Measurements from ENCODE around the gene PTCD2.

The PTCD2 gene

DNA sequence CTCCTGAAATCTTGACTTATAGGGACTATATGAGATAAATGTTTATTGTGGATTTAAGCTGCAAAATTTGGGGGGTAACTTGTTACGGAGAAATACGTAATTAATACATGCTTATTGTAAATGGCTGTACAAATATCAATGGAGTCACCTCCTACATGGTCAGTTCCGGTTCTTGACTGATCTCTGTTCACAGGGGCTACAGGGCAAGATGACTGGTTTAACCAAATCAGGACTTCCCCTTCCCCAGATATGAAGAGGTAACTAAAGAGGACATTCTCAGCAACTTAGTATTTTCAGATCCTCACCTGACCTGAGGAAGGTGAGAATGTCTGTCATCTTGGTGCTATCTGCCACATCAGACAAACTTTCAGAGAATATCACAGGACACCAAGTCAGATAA is 54.7 kb downstream of the PTCD2 start:
- Mint-ChIP-seq H3K9me3 (ENCODE audit: low read depth) (no peaks in the 10 kb centered on the region), H3K36me3 (peaks cover 10% of the 10 kb centered on the region), H3K4me3 (no peak overlapping the region), H3K27ac (no peak overlapping the region), H3K27me3 (peaks cover 6% of the 10 kb centered on the region), H3K4me1 (ENCODE audit: low read depth) (no peaks in the 10 kb centered on the region)

DNA sequence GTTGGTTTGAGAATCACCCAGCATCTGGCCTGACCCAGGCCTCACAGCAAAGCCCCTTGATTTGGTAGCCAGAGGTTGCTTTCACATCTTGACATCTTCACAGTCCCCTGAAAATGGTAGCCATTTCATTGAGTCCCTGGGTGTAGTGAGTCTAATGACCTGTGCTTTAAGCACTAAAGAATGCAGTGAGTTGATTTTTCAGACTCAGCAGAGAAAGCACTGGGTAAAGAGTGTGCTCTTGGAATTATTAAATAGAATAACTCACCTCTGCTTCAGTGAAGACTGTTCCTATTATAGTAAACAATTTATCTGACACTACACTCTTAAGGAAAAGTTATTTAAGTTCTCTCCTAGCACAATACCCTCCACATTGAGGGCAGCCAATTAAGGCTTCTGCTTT is 56.2 kb downstream of the PTCD2 start:
- peaks cover 6% of the 10 kb centered on the region for H3K27me3 Mint-ChIP-seq
- H3K9me3 Mint-ChIP-seq (ENCODE audit: low read depth), result no peaks in the 10 kb centered on the region
- H3K27ac Mint-ChIP-seq, result no peak overlapping the region
- no peaks in the 10 kb centered on the region for H3K4me1 Mint-ChIP-seq (ENCODE audit: low read depth)
- H3K36me3 Mint-ChIP-seq, result peaks cover 5% of the 10 kb centered on the region
- no peak overlapping the region for H3K4me3 Mint-ChIP-seq

DNA sequence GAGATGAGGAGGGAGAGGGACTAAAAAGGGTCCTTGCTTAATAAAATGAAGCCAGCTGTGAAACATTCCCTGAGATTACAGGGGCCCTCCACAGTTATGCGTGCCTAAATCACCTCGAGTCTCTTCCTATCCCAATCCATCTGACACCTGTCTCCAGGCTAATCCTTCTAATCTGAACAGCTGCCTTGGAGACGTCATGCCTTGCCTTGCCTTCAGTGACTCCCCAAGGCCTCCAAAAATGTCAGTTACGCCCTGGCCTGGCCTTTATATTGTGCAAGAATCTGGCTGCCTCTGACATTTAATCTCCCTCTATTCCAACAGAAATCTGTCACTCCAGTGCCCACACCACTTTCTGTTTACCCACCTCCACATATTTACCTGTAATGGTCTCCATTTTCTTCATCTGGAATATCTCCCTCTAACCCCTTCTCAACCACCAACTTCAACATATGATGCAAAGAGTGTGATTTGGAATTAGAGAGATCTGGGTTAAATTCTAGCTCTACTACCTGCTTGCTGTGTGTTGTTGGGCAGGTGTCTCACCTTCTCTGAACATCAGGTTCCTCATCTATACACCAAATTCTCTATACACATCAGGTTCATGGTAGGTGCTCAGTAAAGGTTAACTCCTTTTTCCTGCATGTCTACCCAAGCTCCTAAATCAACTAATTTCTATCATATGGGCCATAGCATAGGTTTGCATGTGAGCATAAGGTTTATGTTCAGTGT is 57.9 kb downstream of the PTCD2 start:
- Mint-ChIP-seq H3K4me1 (ENCODE audit: low read depth) (no peaks in the 10 kb centered on the region), H3K27ac (no peak overlapping the region), H3K27me3 (peaks cover 6% of the 10 kb centered on the region), H3K9me3 (ENCODE audit: low read depth) (no peaks in the 10 kb centered on the region), H3K4me3 (no peak overlapping the region), H3K36me3 (peaks cover 5% of the 10 kb centered on the region)

DNA sequence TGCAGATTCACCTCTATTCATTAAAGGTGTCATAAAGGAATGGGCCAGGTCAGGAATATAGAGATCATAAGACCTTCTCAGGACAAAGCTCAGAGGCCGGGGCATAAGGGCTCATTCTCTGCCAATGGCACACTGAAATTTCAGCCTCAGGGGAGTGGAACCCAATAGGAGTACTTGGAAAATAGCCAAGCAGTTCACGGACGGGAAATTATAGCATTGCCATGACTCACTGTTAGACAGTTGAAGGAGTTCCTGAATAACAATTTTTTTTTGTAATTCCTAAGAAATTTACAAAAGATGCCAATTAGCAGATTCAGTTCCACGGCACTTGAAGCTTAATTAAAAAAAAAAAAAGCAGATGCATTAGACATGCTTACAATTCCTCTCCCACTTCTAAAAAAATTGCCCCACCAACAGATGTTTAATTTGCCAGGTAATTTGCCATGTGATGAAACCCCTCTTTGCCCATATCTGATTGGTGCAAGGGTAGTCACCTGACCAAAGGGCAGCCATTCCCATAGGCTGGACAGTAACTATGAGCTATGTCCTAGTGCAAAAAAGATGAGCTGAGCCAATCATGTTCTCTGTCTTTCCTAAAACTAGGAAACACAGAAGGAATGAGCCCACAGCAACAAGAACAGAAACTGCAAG is 58.6 kb downstream of the PTCD2 start:
- peaks cover 6% of the 10 kb centered on the region for H3K27me3 Mint-ChIP-seq
- no peak overlapping the region for H3K27ac Mint-ChIP-seq
- no peaks in the 10 kb centered on the region for H3K4me1 Mint-ChIP-seq (ENCODE audit: low read depth)
- H3K9me3 Mint-ChIP-seq (ENCODE audit: low read depth), result no peaks in the 10 kb centered on the region
- no peak overlapping the region for H3K4me3 Mint-ChIP-seq
- H3K36me3 Mint-ChIP-seq, result peaks cover 3% of the 10 kb centered on the region

DNA sequence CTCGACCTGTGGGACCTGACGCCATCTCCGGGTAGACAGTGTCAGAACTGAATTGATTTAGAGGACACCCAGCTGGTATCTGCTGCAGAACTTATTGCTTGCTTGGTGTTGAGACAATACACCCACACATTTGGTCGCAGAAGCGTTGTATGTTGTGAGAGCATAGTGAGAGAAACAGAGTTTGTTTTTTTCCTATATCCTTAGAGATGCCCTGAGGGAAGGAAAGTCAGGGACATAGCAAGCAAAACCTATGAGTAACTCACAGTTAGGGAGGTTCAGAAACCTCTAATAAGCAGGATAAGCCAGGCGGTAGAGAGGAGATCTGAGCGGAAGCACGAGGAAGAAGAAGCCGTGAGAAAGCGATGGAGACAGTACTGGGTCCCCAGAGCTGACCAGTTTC is 59.8 kb downstream of the PTCD2 start:
- Mint-ChIP-seq H3K4me3 (no peak overlapping the region), H3K4me1 (ENCODE audit: low read depth) (no peaks in the 10 kb centered on the region), H3K27ac (no peak overlapping the region), H3K9me3 (ENCODE audit: low read depth) (no peaks in the 10 kb centered on the region), H3K27me3 (peaks cover 6% of the 10 kb centered on the region), H3K36me3 (no peaks in the 10 kb centered on the region)

DNA sequence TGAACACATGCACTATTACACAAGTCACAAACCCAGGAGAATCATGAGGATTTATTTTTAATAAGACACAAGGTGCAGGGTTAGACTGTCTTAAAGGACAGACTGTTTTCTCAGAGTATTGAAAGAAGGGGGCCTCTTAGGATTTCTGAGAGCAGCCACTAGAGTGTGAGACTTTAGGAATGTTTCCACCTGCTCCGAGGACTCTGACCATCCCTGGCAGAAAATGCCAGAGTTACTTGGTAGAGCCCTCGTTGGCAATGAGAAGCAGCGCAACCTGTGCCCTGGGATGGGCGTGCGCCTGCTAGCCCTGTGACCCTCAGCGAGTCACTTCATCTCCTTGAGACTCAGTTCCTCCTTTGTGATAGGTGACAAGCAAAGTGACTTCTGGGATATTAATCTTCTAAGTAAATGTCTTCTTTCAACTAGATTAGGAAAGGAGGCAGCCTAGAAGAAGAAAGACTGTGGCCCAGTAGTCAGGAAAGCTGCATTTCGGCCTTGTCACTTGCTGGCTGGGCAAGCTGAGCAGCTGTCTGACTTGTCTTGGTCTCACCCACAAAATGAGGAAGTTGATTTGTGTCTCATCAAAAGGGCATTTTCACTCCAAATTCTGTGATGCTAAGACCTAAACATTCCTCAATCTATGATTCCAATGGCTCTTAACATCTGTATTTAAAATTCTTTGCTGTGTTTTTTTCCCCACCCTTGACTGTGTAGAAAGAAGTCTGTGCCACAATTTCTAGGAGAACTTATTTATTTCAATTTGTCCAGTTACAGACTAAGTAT is 60.5 kb downstream of the PTCD2 start:
- no peaks in the 10 kb centered on the region for H3K9me3 Mint-ChIP-seq (ENCODE audit: low read depth)
- H3K36me3 Mint-ChIP-seq, result no peaks in the 10 kb centered on the region
- peaks cover 6% of the 10 kb centered on the region for H3K27me3 Mint-ChIP-seq
- no peak overlapping the region for H3K4me3 Mint-ChIP-seq
- H3K4me1 Mint-ChIP-seq (ENCODE audit: low read depth), result no peaks in the 10 kb centered on the region
- no peak overlapping the region for H3K27ac Mint-ChIP-seq

DNA sequence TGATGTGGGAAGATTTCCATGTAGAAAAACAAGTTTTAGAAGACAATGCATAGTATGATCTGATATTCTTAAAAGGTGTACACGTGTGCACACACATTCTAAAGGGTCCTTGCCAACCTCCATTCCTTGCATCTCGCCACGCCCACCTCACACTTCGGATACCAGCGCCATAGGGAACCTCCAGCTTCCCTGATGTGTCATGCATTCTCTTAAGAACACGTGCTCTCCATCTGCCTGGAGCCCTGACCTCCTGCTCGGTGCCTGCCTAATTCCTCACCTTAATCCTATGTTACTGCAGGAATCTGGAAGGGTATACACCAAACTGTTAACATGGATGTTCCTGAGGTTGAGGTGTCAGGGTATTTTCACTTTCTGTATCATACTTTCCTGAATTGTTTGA is 63.1 kb downstream of the PTCD2 start:
- Mint-ChIP-seq H3K4me3 (no peak overlapping the region), H3K27me3 (peaks cover under 1% of the 10 kb centered on the region), H3K4me1 (ENCODE audit: low read depth) (no peaks in the 10 kb centered on the region), H3K36me3 (no peaks in the 10 kb centered on the region), H3K9me3 (ENCODE audit: low read depth) (no peaks in the 10 kb centered on the region), H3K27ac (no peak overlapping the region)

DNA sequence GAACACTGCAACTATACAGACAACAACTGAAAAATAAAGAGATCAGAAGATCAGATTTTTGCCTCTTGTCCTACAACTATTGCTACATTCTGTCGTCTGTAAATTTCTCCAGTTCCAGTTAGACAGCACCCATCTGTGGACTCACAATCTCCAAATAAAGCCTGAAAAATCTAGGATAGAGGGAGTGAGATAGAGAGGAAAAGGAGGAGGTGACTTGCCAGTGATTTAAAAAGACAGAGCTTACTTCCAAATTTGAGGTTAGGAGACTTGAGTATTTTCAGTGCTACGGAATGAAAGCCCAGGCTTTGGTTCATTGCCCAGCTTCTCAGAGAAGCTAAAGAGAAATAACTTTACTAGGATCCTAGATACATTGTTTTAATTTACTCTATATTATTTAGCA is 63.6 kb downstream of the PTCD2 start:
- no peaks in the 10 kb centered on the region for H3K9me3 Mint-ChIP-seq (ENCODE audit: low read depth)
- no peaks in the 10 kb centered on the region for H3K36me3 Mint-ChIP-seq
- H3K27ac Mint-ChIP-seq, result no peak overlapping the region
- no peak overlapping the region for H3K4me3 Mint-ChIP-seq
- H3K4me1 Mint-ChIP-seq (ENCODE audit: low read depth), result no peaks in the 10 kb centered on the region
- H3K27me3 Mint-ChIP-seq, result peaks cover 1% of the 10 kb centered on the region

DNA sequence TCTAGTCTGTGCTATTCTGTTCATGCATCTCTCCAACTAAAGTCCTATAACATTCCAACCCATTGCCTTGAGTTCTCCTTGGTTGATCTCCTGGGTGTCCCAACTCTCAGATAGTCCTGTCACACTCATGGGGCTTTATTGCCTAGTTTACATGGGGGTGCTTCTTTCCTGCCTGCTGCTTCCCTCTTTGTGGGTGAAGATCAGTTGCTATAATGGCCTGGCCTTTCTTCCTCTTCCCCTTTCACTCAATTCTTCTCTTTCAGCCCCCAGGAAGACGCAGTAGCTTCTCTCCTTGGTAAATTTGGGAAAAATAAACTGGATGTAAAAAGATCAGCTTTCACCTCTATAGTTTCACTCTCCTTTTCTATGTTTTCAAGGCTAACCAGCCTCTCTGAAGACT is 66.5 kb downstream of the PTCD2 start:
- Mint-ChIP-seq H3K27ac (no peak overlapping the region), H3K4me3 (no peak overlapping the region), H3K36me3 (peaks cover 3% of the 10 kb centered on the region), H3K4me1 (ENCODE audit: low read depth) (no peaks in the 10 kb centered on the region), H3K27me3 (peaks cover 1% of the 10 kb centered on the region), H3K9me3 (ENCODE audit: low read depth) (no peaks in the 10 kb centered on the region)

DNA sequence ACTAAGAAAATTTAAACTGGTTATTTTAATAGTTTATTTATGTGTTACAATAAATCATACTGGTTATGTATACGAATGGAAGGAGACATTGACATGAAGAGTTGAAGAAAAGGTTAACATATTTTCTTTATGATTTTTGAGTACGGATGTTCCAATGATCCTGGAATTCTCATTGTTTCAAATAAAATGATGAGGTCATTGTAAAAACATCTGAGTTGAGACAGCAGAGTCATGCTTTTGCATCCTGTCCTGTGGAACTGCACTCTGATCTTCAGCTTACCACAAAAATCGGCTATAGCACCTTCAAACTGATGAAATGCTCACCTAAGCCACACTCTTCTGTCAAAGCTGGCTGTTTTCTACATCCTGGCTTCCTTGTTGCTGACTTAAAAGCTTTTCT is 67.8 kb downstream of the PTCD2 start:
- Mint-ChIP-seq H3K4me3 (no peak overlapping the region), H3K27ac (no peak overlapping the region)

DNA sequence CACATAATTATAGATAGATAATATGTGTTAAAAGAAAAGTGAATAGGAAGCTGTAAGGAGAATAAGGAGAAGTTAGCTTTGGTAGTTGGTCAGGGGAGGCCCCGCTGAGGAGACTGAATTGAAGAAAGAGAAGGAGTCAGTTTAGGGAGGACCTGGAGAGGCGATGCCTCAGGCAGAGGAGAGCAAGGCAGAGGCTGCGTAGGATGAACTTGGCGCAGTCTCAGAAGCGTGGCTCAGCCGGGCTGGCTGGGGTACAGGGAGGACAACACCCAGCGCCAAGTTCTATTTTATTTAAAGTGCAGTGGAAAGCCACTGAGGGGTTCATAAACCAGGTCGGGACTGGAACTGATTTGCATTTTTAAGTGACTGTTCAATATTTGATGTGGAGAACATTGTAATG is 68.5 kb downstream of the PTCD2 start:
- H3K27ac Mint-ChIP-seq, result no peak overlapping the region
- peaks cover 1% of the 10 kb centered on the region for H3K27me3 Mint-ChIP-seq
- H3K4me1 Mint-ChIP-seq (ENCODE audit: low read depth), result no peaks in the 10 kb centered on the region
- H3K36me3 Mint-ChIP-seq, result peaks cover 3% of the 10 kb centered on the region
- no peaks in the 10 kb centered on the region for H3K9me3 Mint-ChIP-seq (ENCODE audit: low read depth)
- no peak overlapping the region for H3K4me3 Mint-ChIP-seq

More for the DNA sequence above, 67.8 kb downstream of the PTCD2 start:
- H3K27me3 Mint-ChIP-seq, result peaks cover 1% of the 10 kb centered on the region
- no peaks in the 10 kb centered on the region for H3K9me3 Mint-ChIP-seq (ENCODE audit: low read depth)
- no peaks in the 10 kb centered on the region for H3K4me1 Mint-ChIP-seq (ENCODE audit: low read depth)
- peaks cover 3% of the 10 kb centered on the region for H3K36me3 Mint-ChIP-seq

DNA sequence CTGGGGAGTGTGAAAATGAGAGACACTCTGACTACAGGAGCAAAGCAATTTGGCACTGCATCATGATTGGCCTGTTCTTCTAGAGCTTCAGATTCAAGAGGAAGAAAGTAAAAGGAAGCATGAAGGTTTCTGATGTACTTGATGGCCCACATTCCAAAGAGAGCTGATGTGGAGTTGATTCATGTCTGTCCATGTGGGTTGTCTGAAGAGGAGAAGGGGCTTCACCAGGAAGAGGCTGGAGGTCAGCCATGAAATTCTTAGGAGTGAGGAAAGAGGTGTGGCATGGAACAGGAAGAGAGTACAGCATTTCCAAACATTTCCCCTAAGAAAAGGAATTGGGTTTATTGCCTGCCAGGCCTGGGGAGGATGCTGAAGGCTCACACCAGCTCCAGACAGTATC is 70.7 kb downstream of the PTCD2 start:
- Mint-ChIP-seq H3K27me3 (peaks cover 7% of the 10 kb centered on the region), H3K27ac (no peak overlapping the region), H3K36me3 (peaks cover 3% of the 10 kb centered on the region), H3K4me1 (ENCODE audit: low read depth) (no peaks in the 10 kb centered on the region), H3K4me3 (no peak overlapping the region), H3K9me3 (ENCODE audit: low read depth) (no peaks in the 10 kb centered on the region)

DNA sequence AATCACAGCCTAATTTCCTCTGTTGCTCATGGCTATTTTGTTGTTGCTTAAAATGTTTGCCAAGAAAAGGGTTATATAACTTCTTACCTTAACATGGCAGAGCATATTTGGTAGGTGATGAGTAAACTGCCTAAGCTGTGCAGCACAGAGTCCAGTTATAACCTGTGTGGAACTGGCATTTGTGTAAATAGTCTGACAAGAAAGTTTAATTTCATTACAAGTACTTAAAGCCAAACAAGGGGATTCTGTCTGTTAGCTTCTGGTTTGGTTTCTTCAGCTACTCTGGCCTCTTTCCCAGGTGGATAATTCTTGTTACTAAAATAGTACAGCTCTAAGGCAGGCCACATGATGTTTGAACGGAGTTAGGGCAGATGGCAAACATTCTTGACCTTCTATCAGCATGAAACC is 72.2 kb downstream of the PTCD2 start:
- H3K4me1 Mint-ChIP-seq (ENCODE audit: low read depth), result no peaks in the 10 kb centered on the region

DNA sequence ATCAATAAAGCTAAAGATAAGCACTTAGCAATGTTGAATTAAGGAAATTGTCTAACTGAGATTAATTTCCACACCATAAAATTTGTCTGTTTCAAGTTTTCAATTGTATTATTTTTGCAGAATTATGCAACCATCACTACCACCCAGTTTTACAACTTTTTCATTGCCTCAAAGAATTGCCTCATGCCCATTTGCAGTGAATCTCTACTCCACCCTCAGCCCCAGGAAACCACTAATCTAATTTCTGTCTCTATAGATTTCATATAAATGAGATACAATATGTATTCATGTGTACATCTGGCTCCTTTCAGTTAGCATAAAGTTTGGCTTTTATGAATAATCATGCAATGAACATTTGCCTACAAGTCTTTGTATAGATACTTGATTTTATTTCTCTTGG is 72.9 kb downstream of the PTCD2 start:
- Mint-ChIP-seq H3K36me3 (peaks cover 3% of the 10 kb centered on the region), H3K4me3 (no peak overlapping the region), H3K9me3 (ENCODE audit: low read depth) (no peaks in the 10 kb centered on the region), H3K27ac (no peak overlapping the region), H3K4me1 (ENCODE audit: low read depth) (no peaks in the 10 kb centered on the region), H3K27me3 (peaks cover 7% of the 10 kb centered on the region)

More for the DNA sequence above, 72.2 kb downstream of the PTCD2 start:
- Mint-ChIP-seq H3K27me3 (peaks cover 7% of the 10 kb centered on the region), H3K9me3 (ENCODE audit: low read depth) (no peaks in the 10 kb centered on the region), H3K36me3 (peaks cover 3% of the 10 kb centered on the region), H3K27ac (no peak overlapping the region), H3K4me3 (no peak overlapping the region)

DNA sequence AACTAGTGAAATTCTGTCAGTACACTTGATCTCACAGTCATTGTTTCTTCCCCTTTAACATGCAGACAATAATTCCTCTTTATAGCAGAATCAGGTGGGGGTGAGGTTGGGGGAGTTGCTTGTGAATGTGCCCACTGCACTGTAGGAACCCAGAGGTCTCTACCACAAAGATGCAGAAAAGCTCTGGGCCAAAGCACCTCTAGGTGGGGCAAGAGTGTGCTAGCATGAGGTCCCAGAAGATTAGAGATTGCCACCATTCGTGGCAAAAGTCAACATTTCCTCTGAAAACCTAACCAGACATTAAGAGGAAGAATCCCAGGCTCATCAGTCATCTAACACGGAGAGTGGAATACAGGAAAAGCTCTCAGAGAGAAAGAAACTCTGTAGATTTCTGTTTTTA is 74.5 kb downstream of the PTCD2 start:
- Mint-ChIP-seq H3K36me3 (peaks cover 3% of the 10 kb centered on the region), H3K4me1 (ENCODE audit: low read depth) (no peaks in the 10 kb centered on the region), H3K4me3 (no peak overlapping the region), H3K27ac (no peak overlapping the region), H3K27me3 (peaks cover 6% of the 10 kb centered on the region), H3K9me3 (ENCODE audit: low read depth) (peaks cover 8% of the 10 kb centered on the region)

All from activated naive CD8-positive, alpha-beta T cell (primary cell).